ENCODE data around the gene MCC.

The MCC gene

DNA sequence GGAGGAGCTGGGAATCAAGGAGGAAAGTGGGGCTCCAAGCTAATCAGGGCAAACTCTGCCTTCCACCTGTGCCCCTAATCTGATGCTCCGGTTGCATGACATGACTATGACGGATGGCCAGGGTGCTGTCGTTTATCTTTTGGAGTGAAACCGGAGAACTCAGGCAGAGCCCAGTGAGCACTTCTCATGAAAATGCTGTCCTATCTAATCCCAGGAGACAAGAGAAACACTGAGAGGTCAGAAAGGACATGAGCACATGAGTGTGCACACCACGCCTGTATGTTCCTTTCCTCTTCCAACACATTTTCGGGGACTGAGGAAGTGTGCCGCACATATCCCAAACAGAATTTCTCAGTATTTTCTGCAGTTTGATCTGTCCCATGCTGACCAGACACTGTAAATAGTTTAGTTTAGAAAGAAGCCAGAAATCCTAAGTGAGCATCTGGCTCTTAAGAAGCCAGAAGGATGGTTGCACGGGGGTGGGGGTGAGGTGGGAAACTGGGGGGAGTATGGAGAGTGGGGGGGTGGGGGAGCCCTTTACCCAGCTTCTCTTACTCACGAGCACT is 270.6 kb downstream of the MCC start:
- no peak for DNase-seq

DNA sequence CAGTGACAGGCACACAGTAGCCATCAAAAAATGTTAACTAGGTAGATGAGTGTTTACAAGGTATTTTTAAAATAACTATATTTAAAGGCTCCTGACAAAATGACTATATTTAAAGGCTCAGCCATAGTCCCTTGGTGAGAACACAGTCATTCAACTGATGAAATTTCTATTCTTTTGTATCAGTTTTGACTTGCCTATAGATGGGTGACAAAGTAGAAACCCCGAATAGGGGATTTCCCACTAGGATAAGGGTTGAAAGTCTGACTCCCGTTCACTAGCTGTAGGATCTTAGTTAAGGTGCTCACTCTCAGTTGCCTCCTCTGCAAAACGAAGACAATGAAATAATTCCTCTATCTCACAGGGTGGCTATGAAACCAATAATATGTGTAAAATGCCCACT is 271.7 kb downstream of the MCC start:
- no peak for DNase-seq

DNA sequence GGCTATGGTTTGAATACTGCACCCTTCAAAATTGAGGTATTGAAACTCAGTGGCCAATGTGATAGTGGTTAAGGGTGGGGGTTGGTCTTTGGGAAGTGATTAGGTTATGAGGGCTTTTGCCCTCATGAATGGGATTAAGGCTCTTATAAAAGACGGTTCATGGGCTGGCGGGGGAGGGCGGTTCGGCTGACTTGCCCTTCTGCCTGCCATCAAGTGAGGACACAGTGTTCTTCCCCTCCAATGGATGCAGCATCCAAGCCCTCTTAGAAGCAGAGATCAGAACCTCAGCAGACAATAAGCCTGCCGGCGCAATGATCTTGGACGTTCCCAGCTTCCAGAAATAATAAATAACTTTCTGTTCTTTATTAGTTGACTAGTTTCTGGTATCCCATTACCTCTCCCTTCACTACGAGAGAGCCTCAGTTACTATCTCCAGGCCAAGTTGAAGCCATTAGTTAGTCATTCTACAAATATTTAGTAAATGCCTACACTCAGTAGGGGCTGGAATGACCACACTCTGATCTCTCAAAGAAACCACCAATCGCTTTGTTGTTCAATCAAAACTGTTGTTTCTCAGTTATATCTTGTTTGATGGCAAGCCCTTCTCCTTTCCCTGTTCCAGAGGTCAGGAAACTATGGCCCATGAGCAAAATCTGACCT is 272.7 kb downstream of the MCC start:
- no peak for DNase-seq

DNA sequence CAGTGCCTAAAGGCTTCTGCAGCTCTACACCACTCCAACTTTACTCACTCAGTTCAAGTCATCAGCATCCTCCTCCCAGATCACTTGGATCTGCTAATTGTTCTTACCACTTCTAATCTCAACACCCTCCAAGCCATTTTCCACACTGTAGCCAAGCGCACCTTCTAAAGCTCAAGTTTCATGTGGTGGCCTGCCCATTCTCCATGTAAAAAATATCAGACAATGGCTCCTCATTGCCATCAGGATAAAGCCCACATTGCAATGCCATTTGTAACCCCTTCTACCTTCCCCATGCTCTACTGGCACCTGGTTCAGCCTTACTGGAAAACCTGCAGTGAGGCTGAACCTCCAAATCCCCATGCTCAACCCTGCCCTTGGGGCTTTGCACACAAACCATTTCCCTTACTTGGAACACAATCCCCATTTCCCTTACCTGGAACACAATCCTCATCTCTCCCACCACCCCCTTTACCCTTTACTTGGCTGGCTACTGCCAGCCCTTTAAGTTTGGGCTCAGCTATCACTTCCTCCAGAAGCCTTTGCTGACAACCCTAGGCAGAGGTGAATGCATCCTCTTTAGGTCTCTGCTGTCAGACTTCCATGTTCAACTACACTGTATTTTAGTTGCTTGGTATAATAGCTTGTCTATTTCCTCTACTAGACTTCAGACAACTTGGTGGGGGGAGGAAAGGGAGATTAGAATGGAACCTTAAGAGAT is 273.5 kb downstream of the MCC start:
- DNase-seq, result no peak

DNA sequence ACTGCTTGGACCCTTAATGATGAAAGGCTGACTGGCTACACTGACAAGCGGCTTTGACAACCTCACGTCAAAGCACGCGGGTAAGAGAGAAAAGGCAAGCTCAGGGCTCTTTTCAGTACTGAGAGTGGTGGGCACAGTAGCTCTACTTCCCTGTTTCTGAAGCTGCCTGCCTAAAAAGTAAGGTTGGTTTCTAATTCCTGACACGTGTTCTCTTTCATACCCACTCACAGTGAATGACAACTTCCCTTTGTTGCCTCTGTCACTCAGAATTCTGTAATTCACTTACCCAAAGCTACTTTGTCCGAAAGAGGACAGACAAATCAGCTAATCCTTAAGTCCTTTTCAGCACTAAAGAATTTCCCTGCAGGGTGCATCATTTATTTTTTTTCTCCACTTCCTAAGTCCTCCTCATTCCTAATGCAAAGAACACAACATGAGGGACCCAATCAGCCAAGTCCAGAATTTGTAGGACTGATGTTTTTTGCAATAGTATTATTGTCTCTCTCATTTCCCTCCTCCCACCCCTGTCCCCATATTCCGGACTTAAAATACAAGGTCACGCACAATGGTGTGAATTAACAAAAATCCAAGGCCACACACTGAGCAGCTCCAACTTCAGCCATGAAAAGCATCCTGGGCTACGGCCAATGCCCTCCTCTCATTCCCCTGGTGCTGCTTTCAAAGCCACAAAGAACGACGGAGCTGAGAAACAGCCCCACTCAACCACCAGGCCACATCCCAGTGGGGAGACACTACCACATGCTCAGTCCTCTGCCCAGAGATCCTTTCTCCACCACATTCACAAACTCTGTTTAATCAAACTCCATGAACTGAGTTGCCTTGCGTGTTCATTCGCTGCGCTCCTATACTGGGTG is 274.5 kb downstream of the MCC start:
- DNase-seq, result no peak

DNA sequence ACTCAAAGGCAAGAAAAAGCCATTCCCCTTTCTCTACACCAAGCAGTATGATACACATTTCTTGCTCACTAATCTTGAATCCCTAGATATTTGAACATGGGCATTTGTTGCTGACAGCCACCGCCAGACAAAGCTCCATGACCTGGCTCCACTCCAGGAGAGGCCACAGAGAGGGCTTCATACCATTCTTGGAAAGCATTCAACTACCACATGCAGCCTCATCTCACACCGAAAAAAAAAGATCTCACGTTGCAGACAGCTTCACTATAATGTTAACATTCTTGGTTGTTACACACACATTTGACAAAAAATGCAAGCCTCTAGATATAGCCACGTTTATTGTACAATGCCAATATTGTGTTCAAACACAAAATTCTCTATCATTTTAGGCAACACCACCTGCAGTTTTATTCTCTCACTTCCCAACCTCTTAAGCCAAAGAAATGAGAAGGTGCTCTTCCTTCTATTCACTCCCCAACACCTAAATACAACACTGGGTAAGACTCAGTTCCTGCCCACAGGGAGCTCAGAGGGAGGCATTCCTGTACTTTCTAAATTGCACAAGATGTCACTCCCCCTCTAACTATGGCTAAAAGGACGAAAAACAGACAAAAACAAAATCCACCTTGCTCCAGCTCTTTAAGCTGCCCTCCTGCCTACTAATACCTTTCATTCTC is 275.9 kb downstream of the MCC start:
- DNase-seq, result no peak

DNA sequence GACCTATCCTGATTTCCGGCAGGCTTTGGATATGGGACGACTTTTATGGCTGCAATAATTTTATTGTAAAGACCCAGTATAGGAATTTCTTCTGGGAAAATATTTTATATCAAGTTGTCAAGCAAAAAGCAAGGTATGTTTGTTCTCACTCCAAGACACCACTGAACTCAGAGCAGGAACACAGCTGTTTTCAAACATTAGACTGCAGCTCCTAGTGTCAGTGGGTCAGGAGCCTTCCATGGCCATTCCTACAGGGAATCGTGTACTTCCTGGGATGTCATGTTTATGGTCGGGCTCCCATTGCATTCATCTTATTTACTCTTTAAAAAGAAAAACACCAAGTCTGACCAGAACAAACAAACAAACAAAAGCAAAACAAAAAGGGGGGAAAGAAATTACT is 278.8 kb downstream of the MCC start:
- no peak for DNase-seq

DNA sequence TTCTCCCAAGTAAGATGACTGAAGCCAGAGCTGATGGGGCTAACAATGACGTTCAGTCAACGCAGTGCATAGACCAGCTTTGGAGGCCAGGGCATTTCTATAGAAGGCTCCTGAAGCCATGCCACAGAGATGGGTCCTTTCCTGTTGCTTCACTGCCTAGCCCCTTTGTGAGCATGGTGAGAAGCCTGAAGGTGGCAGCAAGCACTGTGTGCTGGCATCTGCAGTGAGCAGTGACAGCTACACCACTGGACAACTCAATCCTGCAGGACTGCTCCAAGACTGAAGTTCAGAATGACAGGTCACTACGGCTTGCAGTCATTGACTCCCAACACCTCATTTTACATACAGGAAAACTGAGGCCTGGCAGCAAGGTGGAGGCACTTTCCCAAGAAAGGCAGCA is 282.4 kb downstream of the MCC start:
- no peak for DNase-seq

DNA sequence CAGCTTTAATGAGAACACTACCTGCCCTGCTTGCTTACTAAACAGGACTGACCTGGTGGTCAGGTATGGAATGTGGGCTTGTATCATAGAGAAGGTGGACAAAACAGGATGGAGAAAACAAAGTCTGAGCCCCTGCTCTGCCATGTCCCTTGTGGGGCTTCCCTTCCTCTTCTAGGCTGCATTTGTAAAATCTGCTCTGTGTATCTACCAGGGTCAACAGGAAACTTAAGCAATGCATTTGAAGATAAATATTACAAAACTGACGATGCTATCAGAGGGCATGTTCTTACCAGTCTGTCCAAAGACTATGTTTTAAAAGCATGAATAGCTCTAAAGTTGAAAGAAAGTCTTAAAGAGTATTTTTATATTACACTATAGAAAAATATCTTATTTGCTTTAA is 282.9 kb downstream of the MCC start:
- DNase-seq, result no peak

DNA sequence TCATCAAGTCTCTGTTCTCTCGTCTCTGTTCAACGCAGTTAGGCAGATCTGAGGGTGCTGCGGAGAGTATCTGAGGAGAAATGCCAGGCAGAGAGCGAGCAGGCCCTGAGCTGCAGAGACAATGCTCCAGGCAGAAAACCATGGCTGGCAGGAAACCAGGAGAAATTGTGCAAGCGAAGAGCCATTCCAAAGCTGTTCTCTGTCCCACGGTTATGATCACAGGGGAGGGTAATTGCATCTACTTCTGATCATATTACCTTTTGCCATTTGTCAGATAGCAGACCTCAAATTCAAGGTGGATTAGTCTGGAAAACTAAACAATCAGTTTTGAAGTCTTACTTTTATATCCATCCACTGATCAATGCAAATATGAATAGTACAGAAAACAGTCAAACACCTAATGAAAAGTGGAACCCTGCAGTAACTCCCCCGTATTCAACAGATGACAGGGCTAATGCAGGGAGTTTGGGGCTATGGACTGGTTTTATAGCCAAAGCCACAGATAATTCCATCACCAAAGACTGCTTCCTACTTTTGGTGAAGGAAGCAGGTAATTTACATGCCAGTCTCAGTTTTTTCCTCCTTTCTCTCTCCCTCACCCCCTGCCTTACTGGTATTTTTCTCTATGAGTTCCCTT is 283.6 kb downstream of the MCC start:
- no peak for DNase-seq

DNA sequence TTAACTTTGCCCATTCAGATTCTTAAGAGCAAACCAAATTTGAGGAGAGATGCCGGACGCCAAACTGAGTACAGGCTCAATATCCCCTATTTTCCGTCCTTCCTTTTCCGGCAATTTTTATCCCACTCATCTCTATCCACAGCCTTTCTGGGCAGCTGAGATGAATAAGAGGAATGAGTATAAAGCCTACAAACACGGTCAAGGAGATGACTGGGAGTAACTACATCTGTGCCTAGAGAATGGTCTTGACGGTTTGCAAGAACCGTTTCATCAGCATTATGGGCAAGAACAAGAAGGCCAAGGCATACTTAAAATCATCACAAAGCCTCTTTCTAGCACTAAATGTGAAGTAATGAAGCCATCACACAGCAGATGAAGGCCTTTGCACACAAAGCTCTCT is 284.3 kb downstream of the MCC start:
- no peak for DNase-seq

DNA sequence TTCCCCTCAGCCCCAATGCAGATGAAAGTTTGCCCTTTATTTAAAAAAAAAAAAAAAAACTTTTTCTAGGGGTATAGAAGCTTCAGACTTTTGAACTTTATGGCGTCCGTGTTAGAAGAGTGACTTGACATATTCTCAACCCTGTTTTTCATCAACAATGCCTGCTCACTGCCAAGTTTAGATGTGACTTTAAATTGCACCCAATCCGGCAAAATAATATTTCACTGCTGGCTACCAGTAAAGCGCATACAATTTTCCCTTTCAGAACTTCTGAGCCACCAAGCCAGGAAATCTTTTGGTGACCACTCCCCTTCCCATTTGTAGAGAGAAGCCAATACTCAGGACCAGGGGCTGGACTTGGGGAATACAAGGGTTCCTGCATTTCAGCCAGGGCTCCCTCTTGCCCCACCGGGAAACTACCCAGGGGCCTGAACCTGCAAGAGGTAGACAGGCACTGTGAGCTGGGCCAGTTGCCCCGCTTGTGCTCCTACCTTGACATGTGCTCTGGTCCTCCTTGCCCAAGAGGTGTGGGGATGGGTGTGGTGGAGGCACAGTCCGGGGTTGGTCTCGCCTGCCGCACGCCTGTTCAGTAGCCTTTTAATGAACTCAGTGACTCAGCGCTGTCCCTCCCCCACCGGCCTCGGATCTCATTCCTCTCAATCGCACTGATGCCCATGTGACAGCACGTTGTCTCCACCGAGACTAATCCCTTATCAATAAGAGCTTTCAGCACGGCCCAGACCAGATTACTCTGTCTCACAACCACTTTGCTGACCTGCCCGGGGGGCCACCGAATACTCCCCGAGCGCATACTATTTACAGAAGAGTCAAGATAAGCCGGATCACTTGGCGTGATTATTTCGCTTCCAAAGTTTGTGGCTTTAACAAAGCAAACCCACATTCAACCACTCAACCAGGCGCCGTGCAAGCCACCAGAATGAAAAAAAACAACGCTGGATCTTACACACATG is 285.2 kb downstream of the MCC start:
- no peak for DNase-seq

DNA sequence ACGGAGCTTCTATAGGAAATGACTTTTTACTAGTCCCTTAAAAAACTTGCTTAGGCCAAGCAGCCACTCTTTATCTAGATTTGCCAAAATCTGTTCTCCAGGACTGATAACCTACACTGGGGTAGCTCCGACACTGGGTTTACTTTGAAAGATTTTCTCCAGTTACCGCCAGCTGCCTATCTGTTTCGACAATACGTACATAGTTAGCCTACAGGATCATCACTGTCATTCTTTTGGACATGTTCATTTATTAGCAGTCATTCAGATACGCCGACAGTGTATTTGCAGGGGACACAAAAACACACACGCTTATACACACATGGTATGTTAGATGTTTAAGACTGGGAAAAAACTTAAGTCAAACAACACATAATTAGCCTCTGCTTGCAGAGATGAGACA is 286.0 kb downstream of the MCC start:
- DNase-seq, result no peak

DNA sequence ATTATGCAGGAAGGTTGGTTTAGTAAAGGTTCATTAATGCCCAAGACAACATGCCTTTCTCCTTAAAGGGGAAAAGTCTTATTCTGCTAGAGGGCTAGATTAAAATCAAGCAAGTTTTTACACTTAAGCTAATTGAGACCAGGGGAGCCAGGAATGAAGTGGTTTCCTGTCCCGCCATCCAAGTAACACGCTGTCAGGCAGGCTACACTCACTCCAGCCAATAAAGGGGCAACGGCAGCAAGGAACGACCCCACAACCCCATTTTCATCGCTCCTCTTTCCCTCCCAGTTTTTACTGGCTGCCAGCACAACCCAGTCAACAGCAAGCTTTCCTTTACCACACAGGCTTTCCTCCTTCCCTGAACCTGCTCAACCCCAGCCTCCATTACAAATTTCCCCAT is 286.5 kb downstream of the MCC start:
- DNase-seq, result no peak

DNA sequence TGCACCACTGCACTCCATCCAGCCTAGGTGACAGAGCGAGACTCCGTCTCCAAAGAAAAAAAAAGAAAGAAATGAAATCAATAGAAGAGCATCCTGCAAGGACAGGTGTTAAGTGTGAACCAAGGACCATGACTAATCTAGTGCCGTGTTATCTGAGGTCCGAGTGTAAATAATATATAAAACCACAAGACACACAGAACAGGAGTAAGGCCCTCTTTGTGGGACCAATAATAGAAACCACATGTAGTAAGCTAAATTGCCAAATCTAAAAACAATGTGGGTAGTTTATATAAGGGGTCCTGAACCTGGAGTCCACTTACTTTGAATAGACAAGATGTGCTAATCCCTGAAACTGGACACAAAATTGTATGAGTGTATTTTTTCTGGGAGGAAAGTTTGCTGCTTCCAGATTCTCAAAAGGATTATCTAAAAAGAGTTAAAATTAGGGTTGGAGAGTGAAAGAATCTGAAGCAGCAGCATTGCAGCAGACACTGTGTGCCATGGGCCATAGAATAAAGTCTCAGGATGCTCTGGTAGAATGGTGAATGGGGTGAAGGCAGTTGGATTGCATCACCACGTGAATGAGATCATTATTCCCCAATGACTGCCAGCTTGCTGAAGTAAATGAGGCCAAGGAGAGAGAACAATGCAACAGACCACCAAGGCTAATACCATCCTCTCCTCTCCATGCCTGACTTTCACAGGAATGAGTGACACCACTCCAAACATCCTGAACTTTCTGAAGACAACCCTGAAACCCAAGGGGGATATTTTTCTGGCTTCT is 288.9 kb downstream of the MCC start:
- DNase-seq, result no peak

DNA sequence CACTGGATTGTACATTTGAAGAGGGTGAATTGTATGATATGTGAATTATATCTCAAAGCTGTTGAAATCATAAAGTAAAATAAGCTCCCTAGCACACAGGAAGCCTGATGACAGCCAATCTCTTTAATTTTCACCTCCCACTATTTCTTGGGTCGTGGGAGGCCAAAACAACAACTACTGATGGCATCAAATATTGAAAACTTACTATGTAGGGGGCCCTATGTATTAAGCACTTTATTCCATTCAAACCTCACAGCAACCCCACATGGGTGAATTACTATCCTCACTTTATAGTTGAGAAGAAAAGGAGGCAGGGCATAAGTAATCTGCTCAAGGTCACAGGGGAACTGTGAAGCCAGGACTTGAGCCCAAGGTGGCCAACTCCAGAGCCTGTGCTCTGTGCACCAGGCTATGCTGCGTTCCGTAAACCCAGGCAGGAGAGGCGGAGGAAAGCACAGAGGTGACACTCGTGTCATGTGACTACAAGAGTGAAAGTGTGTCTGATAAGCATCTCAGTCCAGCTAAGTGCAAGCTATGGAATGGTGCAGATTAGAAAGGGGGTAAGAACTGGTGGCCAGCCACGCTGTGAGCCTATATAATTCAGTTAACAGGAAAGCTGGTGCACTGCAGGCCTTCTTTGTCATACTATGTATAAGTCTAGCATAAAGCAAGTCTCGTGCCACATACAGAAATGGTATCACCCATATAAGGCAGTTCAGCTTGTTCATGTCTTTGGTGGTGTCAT is 290.6 kb downstream of the MCC start:
- DNase-seq, result no peak

DNA sequence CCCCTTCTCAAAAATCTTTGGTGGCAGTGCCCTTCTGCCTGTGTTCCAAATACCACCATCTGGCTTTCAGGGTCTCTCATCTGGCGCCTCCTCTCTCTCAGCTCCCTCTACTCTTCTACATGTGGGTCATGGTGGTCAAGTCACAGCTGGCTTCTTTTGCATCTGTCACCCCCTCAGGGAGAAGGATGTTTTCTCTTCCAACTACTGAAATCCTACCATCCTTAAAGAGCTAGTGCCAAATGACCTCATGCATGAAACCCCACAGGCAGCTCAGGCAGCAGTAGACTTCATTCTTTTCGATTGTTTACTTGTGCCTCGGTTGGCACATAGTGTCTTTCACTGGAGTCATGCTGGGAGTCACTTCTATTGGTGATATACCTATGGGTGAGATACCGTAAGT is 292.5 kb downstream of the MCC start:
- no peak for DNase-seq

DNA sequence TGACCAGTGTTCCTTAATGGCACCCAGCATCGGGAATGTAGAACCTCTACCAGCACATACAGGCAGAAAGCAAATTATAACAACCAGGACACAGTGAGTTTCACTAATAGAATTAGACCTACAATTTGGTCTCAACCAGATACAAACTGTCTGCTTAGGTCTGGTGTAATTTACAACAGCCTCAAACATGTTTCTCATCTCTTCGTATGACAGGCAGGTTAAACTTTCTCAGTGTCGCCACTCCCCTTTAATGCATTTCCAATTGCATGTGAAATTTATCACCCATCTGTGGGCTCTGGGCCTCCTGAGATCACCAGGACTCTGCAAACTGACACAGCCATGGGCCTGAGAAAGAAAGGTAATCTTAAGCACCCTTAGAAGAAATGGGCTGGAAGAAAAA is 293.0 kb downstream of the MCC start:
- DNase-seq, result no peak

DNA sequence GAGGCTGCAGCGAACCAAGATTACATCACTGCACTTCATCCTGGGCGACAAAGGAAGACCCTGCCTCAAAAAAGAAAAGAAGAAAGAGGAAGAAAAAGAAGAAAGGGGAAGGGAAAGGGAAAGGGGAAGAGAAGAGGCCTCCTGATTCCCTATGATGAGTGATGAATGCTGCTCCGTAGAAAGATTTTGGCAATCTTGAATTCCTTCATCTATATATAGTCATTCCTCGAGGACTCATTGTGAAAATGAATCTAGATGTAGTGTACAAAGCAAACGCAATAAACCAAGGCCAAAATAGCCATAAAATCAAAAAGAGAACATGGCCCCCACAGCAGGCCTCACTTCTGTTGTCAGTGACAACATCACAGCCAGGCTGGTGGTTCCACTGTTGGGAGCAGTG is 293.7 kb downstream of the MCC start:
- DNase-seq, result no peak

DNA sequence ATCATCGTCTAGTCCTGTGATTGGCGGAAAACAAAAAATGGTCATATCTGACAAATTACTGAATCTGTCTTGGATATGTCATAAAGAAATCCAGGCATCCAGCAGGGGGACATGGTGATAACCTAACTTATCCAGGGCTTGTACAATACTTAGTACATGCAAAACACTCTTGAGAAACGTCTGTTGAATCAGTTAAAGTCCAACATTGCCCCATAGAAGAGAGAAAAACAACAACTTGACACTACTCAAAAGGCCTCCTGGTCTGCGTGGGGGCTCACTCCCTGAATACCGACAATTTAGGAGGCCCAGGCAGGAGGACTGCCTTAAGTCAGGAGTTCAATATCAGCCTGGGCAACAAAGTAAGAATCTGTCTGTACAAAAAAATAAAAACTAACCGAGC is 294.1 kb downstream of the MCC start:
- no peak for DNase-seq

Data from activated CD4-positive, alpha-beta T cell treated with anti-CD3 and anti-CD28 coated beads, Interleukin-10, Interleukin-2, amounts not matched to agents 100 ng/mL and 50 ng/mL, durations not matched to agents 16 hours and 8 hours (primary cell).